ENCODE data around the gene PAQR5.
"Not testable (repeated sequence)": the region's sequence is repeated elsewhere in the genome, so short reads cannot be mapped to it uniquely, and the experiment has no call there.

PAQR5 gene

DNA sequence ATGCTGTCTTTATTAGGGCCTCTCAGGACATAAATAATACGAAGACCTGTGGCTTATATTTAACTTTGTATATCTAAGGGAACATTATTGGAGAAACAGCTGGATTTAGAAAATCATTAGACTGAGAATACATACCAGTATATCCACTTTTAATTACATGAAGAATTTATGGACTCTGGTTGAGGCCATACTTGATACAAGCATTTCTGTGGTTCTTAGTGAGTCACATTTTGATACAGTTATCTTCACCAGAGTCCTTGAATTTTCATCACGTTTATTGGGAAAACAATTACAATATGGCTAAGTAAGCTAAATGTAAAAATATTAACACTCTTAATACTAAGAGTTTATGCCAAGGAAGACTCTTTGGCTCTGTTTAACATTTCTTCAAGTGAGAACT, 125.3 kb downstream of the PAQR5 start:
- no peak for DNase-seq (ENCODE audit: low spot score)

DNA sequence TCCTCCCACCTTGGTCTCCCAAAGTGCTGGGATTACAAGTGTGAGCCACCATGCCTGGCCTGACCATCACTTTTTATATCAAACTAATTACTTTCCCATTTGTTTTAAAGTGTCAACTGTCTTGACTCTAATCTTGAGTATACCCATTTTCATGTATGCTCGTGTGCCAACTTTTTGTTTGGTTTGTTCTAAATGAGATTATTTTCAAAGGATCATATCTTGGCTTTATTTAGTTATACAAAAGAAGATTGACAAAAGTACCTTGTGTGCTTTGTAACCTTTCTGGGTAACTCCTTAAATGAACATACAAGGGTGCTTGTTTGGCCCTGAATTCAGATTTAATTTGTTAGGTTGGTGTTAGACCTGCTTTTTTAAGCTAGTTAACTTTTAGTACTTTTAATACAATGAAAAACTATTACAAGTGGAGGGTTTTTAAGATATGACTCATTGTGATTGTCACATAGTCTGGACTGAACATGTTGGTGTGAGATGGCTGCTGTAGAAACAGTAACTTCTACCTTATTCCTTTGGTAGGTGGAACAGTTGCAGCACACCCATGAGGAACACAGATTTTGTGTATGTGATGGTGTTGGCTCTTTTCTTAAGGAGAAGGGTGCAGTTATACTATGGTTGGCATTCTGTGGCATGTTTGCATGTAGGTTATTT, 126.2 kb downstream of the PAQR5 start:
- no peak for DNase-seq (ENCODE audit: low spot score)

DNA sequence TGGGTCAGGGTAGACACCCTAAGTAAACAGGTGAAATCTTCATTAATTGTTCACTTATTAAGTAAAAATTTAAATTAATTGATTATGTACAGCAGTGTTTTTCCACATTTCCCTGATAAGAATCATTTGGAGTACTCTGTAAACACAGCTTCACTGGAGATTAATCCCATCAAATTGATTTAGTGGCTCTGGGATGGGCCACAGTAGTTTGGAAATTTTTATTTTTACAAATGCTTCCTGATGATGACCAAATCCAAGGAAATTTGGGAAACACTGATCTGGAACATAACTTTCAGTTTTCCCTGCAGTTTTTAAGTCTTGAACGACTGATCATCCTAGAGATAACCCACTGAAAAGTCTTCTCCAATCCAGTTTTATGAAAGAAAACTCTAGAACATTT, 135.1 kb downstream of the PAQR5 start:
- DNase-seq (ENCODE audit: low spot score) = no peak

DNA sequence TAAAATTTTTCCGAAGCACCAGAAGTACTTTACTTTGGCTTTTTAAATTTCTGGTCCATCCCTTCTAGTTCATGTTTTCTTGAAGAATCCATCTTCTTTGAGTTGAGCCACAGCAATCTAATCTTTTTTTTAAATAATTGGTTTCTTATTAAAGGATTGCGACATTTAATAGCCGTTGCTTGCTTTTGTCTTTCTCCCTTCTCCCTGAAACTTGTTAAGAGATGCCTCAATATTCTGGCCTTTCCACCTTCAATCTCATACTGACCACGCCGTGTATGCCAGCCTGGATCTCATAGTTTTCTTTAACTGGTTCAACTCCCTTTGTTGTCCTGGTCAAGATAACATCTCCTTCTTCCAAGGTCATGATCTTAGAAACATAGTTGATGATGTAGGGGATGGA, 135.5 kb downstream of the PAQR5 start:
- no peak for DNase-seq (ENCODE audit: low spot score)

DNA sequence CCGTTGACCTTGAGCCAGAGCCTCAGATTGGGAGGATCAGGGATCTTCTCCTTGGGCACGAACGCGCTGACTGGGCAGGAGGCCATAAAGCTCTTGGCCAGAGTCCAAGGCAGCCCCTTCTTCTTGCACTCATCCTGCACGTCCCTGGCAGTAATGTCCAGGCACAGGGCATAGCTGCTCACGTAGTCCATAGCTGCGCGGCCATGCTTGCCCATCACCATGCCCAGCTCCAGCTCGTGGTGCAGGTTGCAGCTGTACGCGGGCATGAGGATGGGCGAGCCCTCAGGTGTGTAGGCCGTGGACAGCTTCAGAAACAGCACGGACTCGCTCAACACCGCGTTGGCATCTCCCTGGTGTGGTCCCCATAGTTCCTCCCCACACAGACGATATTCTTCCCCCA, 136.0 kb downstream of the PAQR5 start:
- DNase-seq (ENCODE audit: low spot score) = no peak

DNA sequence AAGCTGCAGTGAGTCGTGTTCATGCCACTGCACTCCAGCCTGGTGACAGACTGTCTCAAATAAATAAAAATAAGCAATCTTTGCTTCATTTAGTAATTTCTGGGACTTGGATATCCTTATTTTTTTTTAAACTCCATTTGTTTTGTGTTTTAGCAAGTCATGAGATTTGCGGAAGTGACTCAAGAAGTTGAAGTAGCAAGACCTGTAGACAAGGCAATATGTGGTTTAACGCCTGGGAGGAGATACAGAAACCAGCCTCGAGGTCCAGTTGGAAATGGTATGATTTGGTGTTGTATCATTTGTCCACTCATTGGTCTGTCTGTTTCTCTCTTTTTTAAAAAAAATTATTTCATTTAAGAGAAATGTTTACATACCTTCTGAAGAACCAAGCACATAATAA, 137.3 kb downstream of the PAQR5 start:
- no peak for DNase-seq (ENCODE audit: low spot score)

DNA sequence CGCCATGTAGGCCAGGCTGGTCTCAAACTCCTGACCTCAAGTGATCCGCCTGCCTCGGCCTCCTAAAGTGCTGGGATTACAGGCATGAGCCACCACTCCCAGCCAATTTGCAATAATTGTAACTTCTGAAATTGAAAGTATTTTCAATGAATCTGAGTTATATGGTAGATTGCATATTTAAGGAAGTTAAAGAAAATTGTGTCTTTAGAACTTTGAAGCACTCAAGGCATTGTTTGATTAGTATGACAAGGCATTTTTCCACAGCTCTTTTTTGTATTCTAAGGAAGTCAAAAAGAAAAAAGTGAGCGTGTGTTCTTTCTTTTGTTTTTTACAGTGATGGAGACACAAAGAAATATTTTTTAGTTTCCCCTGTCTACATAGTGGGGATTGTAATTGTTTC, 138.2 kb downstream of the PAQR5 start:
- DNase-seq (ENCODE audit: low spot score) = no peak

DNA sequence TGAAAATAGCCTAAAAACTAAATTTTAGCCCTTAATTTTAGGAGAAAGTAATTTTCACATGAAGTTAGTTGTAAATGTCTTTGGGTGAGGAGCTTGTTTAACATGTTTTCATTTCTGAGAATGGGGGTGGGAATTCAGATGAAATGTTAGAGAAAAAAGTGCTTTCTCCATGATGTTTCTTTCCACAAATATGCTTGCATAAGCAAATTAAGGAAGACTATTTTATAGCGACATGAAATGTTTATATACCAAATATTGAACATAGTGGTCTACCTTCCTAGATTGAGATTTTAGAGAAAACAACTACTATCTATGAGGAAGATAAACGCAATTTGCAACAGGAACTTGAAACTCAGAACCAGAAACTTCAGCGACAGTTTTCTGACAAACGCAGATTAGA, 140.9 kb downstream of the PAQR5 start:
- no peak for DNase-seq (ENCODE audit: low spot score)

DNA sequence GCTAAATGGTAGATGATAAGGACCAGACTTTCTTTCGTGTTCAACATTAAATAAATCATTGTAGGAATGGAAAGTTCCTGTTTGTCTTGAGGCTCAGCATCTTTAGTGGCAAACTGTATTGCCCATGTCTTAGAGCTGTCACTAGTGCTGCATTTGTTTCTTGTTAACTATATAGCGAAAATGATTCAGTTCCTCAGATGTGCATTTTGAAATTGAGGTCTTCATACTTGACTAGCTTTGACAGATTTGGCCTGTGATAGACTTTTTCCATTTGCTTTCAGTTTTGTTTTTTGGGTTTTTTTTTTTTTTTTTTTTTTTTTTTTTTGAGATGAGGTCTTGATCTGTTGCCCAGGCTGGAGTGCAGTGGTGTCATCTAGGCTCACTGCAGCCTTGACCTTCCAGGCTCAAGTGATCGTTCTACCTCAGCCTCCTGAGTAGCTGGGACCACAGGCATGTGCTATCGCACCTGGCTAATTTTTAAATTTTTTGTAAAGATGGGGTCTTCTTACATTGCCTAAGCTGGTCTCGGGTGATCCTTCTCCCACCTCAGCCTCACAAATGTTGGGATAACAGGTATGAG, 144.4 kb downstream of the PAQR5 start:
- no peak for DNase-seq (ENCODE audit: low spot score)

DNA sequence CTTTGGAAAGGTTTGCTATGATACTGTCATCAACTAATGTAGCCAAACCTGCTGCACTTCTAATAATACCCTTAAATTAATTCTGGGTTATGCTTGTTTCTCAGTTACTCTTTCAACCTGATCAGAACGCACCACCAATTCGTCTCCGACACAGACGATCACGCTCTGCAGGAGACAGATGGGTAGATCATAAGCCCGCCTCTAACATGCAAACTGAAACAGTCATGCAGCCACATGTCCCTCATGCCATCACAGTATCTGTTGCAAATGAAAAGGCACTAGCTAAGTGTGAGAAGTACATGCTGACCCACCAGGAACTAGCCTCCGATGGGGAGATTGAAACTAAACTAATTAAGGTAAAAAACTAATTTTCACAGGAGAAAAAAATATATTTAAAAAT, 146.0 kb downstream of the PAQR5 start:
- DNase-seq (ENCODE audit: low spot score) = no peak

DNA sequence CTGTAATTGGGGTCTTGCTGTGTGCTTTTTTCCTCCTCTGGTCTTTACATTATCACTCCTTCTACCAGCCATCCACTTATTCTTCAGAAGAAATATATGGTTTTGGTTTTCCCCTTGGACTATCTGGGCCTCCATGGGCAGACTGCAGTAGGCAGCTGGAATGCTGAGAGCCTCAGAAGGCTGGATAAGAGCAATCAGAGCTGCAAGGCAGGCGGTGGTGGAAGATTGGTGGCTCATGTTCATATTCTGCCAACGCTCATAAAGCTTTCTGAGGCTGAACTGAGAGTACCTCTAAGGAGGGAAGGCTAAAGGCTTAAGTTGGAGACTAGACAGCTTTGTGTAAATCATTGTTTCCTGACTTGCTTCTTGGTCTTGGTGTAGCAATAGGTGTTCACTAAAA, 148.2 kb downstream of the PAQR5 start:
- no peak for DNase-seq (ENCODE audit: low spot score)

DNA sequence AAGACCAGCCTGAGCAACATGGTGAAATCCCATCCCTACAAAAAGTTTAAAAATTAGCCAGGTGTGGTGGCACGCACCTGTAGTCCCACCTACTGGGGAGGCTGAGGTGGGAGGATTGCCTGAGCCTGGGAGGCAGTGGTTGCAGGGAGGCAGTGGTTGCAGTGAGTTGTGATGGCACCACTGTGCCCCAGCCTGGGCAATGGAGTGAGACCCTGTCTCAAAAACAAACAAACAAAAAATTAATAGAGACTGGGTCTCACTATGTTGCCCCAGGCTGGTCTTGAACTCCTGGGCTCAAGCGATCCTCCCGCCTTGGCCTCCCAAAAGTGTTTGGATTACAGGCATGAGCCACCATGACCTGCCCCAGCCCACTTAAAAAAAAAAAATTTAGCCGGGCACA, 151.5 kb downstream of the PAQR5 start:
- not testable (repeated sequence) for DNase-seq (ENCODE audit: low spot score)

DNA sequence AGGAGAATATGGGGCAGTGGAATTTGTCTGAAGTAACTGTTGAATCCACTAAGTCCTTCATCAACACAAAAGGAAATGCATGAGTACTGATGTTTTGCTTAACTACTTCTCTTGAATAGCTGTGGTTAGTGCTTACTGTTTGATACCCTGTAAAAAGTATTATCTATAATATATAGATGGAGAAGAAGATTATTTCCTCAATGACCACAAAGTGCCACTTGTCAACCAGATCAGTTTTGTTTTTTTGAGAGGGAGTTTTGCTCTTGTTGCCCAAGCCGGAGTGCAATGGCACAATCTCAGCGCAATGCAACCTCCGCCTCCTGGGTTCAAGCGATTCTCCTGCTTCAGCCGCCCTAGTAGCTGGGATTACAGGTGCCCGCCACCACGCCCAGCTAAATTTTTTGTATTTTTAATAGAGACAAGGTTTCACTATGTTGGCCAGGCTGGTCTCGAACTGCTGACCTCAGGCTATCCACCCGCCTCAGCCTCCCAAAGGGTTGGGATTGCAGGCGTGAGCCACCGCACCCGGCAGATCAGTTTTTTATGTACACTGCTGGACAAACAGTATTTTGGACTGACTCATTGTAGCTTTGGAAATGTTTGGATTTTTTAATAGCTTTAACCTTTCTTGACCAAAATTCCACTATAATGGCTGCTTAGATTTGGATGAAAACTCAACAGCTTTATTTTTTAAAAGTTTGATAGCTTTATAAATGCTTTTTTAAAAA, 152.4 kb downstream of the PAQR5 start:
- no peak for DNase-seq (ENCODE audit: low spot score)

DNA sequence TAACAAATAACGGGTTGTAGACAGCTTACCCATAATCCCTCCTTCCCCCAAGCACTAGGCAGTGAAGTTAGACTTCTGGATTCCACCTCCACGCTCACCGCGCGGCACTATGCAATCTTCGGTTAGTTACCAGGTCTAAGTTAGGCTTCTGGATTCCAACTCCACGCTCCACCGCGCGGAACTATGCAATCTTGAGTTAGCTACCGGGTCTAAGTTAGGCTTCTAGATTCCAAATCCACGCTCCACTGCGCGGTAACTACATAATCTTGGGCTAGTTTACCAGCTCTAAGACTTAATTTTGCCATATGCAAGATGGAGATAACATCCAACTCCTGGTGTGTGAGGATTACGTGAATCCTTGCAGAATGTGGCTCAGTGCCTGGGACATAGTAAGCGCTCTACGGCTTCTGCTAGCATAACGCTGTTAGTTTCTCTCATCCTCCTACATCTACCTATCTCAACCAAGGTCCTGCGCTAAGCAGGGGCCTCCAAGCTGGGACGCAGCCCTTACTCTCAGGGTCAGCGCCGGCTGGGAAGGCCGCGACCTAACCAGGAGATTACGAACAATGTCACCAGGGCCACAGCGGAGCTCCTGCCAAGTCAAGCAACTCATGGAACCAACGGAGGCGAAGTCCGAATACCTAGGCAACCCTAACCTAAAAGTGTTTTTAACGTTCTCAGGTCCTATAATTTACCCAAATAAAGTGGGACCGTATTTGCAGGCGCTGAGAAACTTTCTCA, 153.4 kb downstream of the PAQR5 start:
- no peak for DNase-seq (ENCODE audit: low spot score)

DNA sequence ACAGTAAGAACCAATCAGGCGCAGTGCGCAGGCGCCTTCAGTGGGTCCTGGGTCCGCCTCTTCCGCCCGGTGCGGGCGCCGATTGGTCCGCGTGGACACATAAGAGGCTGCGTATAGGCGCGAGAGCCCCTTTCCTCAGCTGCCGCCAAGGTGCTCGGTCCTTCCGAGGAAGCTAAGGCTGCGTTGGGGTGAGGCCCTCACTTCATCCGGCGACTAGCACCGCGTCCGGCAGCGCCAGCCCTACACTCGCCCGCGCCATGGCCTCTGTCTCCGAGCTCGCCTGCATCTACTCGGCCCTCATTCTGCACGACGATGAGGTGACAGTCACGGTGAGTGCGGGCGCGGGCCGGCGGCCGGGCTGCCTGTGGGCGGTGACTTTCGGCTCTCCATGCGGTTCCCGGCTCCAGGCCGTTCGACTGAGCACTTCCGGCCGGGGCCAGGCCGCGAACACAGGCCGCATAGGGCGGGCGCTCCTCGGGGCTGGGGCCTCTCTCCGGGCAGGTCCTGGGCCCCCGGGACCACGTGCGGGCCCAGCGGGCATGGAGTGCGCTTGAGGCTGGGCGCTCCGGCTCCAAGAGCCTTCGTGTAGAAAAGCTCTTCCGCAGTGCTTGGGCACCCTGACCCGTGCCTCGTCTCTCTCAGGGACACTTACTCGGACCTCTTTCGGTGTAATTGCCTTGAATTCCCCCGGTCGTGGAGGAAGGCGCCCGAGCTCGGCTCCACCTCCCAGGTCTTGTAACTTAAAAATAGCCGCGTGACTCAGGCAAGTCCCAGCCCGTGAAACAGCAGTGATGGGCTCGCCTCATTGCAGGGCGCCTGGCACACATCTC, 154.2 kb downstream of the PAQR5 start, which contains the start of gene RPLP1:
TSS of gene RPLP1 (plus strand) at position 127 of the 830 bp plus-strand sequence. CDS start at position 258, 131 bp downstream.
- peak; percentile 96 for DNase-seq (ENCODE audit: low spot score)

DNA sequence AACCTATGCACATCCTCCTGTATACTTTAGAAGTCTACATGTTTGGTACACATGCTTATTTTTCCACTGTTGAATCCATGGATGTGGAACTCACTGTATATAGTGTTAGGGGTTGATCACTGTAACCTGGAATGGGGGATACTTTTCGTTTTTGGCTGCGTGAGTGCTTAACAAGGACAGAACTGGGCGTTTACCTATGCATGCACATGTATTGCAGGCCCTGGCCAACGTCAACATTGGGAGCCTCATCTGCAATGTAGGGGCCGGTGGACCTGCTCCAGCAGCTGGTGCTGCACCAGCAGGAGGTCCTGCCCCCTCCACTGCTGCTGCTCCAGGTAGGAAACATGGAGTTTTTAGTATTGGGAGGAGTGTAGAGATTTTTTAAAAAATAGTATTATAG, 156.2 kb downstream of the PAQR5 start:
- DNase-seq (ENCODE audit: low spot score) = no peak

DNA sequence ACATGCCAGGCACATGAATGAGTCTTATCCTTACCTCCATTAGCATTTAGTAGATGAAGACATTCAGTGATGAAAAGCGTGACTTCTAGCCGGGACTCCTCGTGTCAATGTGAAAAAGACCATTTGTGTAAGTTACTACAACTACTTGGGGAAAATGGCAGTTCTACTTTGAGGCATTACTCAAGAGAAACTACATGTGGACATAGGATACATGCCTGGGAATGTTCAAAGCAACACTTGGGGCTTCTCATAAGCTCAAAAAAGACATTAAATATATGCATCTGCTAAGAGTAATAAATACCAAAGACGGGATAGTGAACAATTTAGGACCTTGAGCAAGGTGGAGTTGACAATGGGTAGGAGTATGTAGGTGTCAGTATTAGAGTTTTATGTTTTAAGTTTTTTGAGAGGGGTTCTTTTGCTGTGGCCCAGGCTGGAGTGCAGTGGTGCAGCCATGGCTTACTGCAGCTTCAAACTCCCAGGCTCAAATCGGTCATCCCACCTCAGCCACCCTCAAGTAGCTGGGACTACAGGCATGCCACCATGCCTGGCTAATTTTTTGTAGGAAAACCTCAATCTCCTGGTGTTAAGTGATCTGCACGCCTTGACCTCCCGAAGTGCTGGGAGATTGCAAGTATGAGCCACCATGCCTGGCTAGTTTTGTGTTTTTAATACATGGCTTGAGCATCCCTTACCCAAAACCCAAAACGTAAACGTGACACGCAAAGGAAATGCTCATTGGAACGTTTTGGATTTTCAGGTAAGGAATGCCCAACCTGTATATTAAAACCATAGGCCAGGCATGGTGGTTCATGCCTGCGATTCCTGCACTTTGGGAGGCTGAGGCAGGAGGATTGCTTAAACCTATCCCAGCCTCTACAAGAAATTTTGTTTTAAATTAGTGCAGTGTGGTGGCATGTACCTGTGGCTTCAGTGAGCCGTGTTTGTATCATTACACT, 157.8 kb downstream of the PAQR5 start:
- DNase-seq (ENCODE audit: low spot score) = no peak
